Transverse colon (tissue), 4 donors: ENCODE results near the gene MAP1LC3B.

Source experiments
- EP300 ChIP-seq: sonication (generic); formaldehyde crosslinking; IDR thresholded peaks from one replicate; pipeline ENCODE4 v1.6.1; 2017; ENCODE audit warnings: antibody characterized with exemption, low read depth
- POLR2A ChIP-seq: fragments of 450-650 bp; IDR thresholded peaks from one replicate; pipeline ENCODE4 v1.6.1; 2016; ENCODE audit warnings: antibody characterized with exemption, mild to moderate bottlenecking, moderate library complexity
- POLR2AphosphoS5 ChIP-seq, 3 donors: sonication (generic); formaldehyde crosslinking; IDR thresholded peaks; one replicate each; pipeline ENCODE4 v1.6.1; 2016; ENCODE audit warnings: antibody characterized with exemption in 3 of 3
- TF ChIP-seq, protein P1 (sequence below), 5 experiments: fragments of 200-600 bp in 3 of 5; fragments of 450-650 bp in 2 of 5; sonication (generic) in 3 of 5; IDR thresholded peaks; 1 replicate in 2 of 5; 2 replicates in 3 of 5; pipeline ENCODE4 v1.5.1; 2016 to 2017; ENCODE audit warnings: antibody characterized with exemption in 5 of 5, inconsistent platforms in 3 of 5, mild to moderate bottlenecking in 2 of 5, moderate library complexity in 1 of 5

DNA sequence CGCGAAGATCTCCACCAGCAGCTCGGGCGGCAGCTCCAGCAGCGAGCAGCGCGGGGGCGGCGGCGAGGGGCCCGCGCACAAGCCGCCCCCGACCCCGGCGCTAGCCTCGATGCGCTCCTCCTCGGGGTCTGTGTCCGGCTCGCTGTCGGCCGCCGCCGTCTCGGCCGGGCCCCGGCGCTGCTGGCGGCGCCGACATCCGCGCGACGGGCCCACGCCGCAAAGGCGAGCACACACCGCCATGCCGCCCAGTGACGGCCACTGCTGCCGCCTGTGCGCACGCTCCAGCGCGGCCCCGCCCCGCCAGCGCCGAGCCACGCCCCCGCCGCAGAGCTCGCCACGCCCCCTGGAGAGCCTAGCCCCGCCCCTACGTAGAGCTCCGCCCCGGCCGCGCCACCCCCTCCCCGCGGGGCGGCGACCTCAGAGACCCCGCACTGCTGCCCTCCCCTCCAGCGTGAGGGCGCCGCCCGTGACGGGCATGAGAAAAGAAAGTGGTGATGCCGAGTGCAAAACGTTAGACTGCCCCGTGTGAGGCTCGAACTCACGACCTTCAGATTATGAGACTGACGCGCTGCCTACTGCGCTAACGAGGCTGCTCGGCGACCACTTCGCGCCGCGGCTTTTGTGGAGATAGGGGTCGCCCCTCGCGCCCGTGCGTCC, 8.5 kb upstream of the MAP1LC3B start, which contains the start of gene FBXO31:
- TF ChIP-seq, protein P1, sequence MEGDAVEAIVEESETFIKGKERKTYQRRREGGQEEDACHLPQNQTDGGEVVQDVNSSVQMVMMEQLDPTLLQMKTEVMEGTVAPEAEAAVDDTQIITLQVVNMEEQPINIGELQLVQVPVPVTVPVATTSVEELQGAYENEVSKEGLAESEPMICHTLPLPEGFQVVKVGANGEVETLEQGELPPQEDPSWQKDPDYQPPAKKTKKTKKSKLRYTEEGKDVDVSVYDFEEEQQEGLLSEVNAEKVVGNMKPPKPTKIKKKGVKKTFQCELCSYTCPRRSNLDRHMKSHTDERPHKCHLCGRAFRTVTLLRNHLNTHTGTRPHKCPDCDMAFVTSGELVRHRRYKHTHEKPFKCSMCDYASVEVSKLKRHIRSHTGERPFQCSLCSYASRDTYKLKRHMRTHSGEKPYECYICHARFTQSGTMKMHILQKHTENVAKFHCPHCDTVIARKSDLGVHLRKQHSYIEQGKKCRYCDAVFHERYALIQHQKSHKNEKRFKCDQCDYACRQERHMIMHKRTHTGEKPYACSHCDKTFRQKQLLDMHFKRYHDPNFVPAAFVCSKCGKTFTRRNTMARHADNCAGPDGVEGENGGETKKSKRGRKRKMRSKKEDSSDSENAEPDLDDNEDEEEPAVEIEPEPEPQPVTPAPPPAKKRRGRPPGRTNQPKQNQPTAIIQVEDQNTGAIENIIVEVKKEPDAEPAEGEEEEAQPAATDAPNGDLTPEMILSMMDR (IDR thresholded peaks at IDR 0.05): no peak
- TF ChIP-seq POLR2AphosphoS5 (IDR thresholded peaks at IDR 0.05) (peak; percentile 75 to 94 (median 88)), POLR2A (no peak), EP300 (no peak)
